NT2/D1 (cell line): ENCODE data around the gene ZNF695.
A peak's percentile ranks its signal among the peaks of the same experiment; 100 is the strongest.
"Not testable (repeated sequence)": the region's sequence is repeated elsewhere in the genome, so short reads cannot be mapped to it uniquely, and the experiment has no call there.

Experiments
- DNase-seq: peaks from one replicate; pipeline ENCODE4 v3.0.0-alpha.2; 2011; ENCODE audit warnings: low read depth, low spot score
- H3K27me3 ChIP-seq: 2 replicates; pipeline ENCODE4 v1.6.0; 2011; ENCODE audit warnings: mild to moderate bottlenecking; ENCODE audit not compliant: insufficient read length, insufficient read depth
- H3K36me3 ChIP-seq: 2 replicates; pipeline ENCODE4 v1.6.1; 2011; ENCODE audit warnings: mild to moderate bottlenecking, low read length, mixed read lengths; ENCODE audit not compliant: insufficient read depth, insufficient read length
- H3K4me1 ChIP-seq: 2 replicates; pipeline ENCODE4 v1.5.1; 2011; ENCODE audit not compliant: insufficient read depth, insufficient read length
- H3K4me3 ChIP-seq: 2 replicates; pipeline ENCODE4 v1.5.1; 2011; ENCODE audit warnings: low read depth; ENCODE audit not compliant: insufficient read length
- H3K9ac ChIP-seq: 2 replicates; pipeline ENCODE4 v1.6.0; 2011; ENCODE audit warnings: low read depth; ENCODE audit not compliant: insufficient read length
- H3K9me3 ChIP-seq: 2 replicates; pipeline ENCODE4 v1.5.1; 2011; ENCODE audit warnings: mild to moderate bottlenecking, low read length; ENCODE audit not compliant: insufficient read depth
- SUZ12 ChIP-seq: IDR thresholded peaks from 2 replicates; pipeline ENCODE4 v1.6.1; 2011; ENCODE audit not compliant: insufficient read length, insufficient read depth; ENCODE audit errors: extremely low read depth
- YY1 ChIP-seq: IDR thresholded peaks from 2 replicates; pipeline ENCODE4 v1.6.1; 2011; ENCODE audit not compliant: insufficient read length, insufficient read depth
- ZNF274 ChIP-seq: IDR thresholded peaks from 2 replicates; pipeline ENCODE4 v1.6.1; 2011; ENCODE audit warnings: mild to moderate bottlenecking, low read depth, low read length

The ZNF695 gene

GRCh38 chr1:247007511-247008405 is at the start of gene ZNF695:
ZNF695 (minus strand) TSS chr1:247008057; CDS start chr1:247007908, 149 bp downstream.
- peak; percentile 98 for DNase-seq
- Histone ChIP-seq H3K4me3 (peak within 1 kb of the TSS; percentile 97), H3K9me3 (peaks cover 34% of the 10 kb centered on the region)

GRCh38 chr1:247056071-247056470 is 48.2 kb upstream of the ZNF695 start:
- no peak for DNase-seq
- H3K36me3 ChIP-seq = peaks cover 6% of the 10 kb centered on the region
- no peak overlapping the region for H3K4me3 ChIP-seq
- H3K27me3 ChIP-seq = no peaks in the 10 kb centered on the region
- peaks cover 82% of the 10 kb centered on the region for H3K9me3 ChIP-seq
- no peak for TF ChIP-seq ZNF274
- no peak for TF ChIP-seq SUZ12
- TF ChIP-seq YY1 = no peak
- H3K4me1 ChIP-seq = no peaks in the 10 kb centered on the region
- no peak overlapping the region for H3K9ac ChIP-seq

More at GRCh38 chr1:247007511-247008405, at the start of gene ZNF695:
- TF ChIP-seq ZNF274 = no peak
- no peak for TF ChIP-seq YY1
- TF ChIP-seq SUZ12 = no peak
- Histone ChIP-seq H3K36me3 (peaks cover 17% of the 10 kb centered on the region), H3K9ac (peak within 1 kb of the TSS; percentile 98), H3K4me1 (no peaks in the 10 kb centered on the region), H3K27me3 (no peaks in the 10 kb centered on the region)

GRCh38 chr1:247054992-247055415 is 47.1 kb upstream of the ZNF695 start:
- Histone ChIP-seq H3K36me3 (peaks cover 6% of the 10 kb centered on the region), H3K9me3 (peaks cover 87% of the 10 kb centered on the region), H3K27me3 (no peaks in the 10 kb centered on the region), H3K9ac (no peak overlapping the region), H3K4me1 (no peaks in the 10 kb centered on the region), H3K4me3 (no peak overlapping the region)
- DNase-seq = no peak
- TF ChIP-seq YY1 (no peak), ZNF274 (no peak), SUZ12 (no peak)

GRCh38 chr1:247047702-247048101 is 39.8 kb upstream of the ZNF695 start:
- TF ChIP-seq YY1 (no peak), SUZ12 (no peak), ZNF274 (no peak)
- H3K9me3 ChIP-seq = peaks cover 100% of the 10 kb centered on the region

GRCh38 chr1:247047260-247047659 is 39.4 kb upstream of the ZNF695 start:
- Histone ChIP-seq H3K9me3 (peaks cover 99% of the 10 kb centered on the region), H3K4me3 (no peak overlapping the region), H3K36me3 (no peaks in the 10 kb centered on the region), H3K4me1 (no peaks in the 10 kb centered on the region), H3K9ac (no peak overlapping the region), H3K27me3 (no peaks in the 10 kb centered on the region)
- TF ChIP-seq SUZ12 = no peak
- no peak for TF ChIP-seq YY1
- no peak for TF ChIP-seq ZNF274
- no peak for DNase-seq

More at GRCh38 chr1:247047702-247048101, 39.8 kb upstream of the ZNF695 start:
- peaks cover 2% of the 10 kb centered on the region for H3K36me3 ChIP-seq
- no peak overlapping the region for H3K9ac ChIP-seq
- no peak overlapping the region for H3K4me3 ChIP-seq
- no peaks in the 10 kb centered on the region for H3K4me1 ChIP-seq
- DNase-seq = no peak
- no peaks in the 10 kb centered on the region for H3K27me3 ChIP-seq

- Histone ChIP-seq H3K4me1 (no peaks in the 10 kb centered on the region), H3K27me3 (no peaks in the 10 kb centered on the region), H3K36me3 (peaks cover 12% of the 10 kb centered on the region), H3K9me3 (peaks cover 100% of the 10 kb centered on the region), H3K9ac (no peak overlapping the region), H3K4me3 (no peak overlapping the region)
- no peak for DNase-seq
- no peak for TF ChIP-seq SUZ12
- no peak for TF ChIP-seq ZNF274
- no peak for TF ChIP-seq YY1
Measured at GRCh38 chr1:247043406-247043805, 35.5 kb upstream of the ZNF695 start.

GRCh38 chr1:247037511-247038320 is 29.9 kb upstream of the ZNF695 start:
- Histone ChIP-seq H3K36me3 (peaks cover 48% of the 10 kb centered on the region), H3K27me3 (no peaks in the 10 kb centered on the region), H3K4me3 (no peak overlapping the region), H3K9me3 (peaks cover 99% of the 10 kb centered on the region), H3K9ac (no peak overlapping the region), H3K4me1 (no peaks in the 10 kb centered on the region)
- DNase-seq = no peak
- peak; percentile 89 for TF ChIP-seq ZNF274
- no peak for TF ChIP-seq SUZ12

- peaks cover 83% of the 10 kb centered on the region for H3K9me3 ChIP-seq
- not testable (repeated sequence) for H3K4me3 ChIP-seq
Measured at GRCh38 chr1:247032306-247032705, 24.4 kb upstream of the ZNF695 start.

GRCh38 chr1:247024658-247025057 is 16.8 kb upstream of the ZNF695 start:
- not testable (repeated sequence) for H3K36me3 ChIP-seq, H3K4me3 ChIP-seq, H3K4me1 ChIP-seq, H3K9ac ChIP-seq, DNase-seq, H3K27me3 ChIP-seq
- peaks cover 41% of the 10 kb centered on the region; the same call in 1 of the 2 replicates for H3K9me3 ChIP-seq

More at GRCh38 chr1:247032306-247032705, 24.4 kb upstream of the ZNF695 start:
- not testable (repeated sequence) for H3K4me1 ChIP-seq, H3K9ac ChIP-seq, H3K27me3 ChIP-seq, DNase-seq
- H3K36me3 ChIP-seq = peaks cover 25% of the 10 kb centered on the region
